Measurements from ENCODE around the gene CRELD2.

Gene CRELD2

DNA sequence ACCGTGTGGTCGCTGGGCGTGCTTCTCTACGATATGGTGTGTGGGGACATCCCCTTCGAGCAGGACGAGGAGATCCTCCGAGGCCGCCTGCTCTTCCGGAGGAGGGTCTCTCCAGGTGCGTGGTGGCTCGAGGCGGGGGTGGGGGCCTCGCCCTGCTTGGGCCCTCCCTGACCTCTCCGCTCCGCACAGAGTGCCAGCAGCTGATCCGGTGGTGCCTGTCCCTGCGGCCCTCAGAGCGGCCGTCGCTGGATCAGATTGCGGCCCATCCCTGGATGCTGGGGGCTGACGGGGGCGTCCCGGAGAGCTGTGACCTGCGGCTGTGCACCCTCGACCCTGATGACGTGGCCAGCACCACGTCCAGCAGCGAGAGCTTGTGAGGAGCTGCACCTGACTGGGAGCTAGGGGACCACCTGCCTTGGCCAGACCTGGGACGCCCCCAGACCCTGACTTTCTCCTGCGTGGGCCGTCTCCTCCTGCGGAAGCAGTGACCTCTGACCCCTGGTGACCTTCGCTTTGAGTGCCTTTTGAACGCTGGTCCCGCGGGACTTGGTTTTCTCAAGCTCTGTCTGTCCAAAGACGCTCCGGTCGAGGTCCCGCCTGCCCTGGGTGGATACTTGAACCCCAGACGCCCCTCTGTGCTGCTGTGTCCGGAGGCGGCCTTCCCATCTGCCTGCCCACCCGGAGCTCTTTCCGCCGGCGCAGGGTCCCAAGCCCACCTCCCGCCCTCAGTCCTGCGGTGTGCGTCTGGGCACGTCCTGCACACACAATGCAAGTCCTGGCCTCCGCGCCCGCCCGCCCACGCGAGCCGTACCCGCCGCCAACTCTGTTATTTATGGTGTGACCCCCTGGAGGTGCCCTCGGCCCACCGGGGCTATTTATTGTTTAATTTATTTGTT is 44.6 kb downstream of the CRELD2 start:
- Histone ChIP-seq H3K4me3 (ENCODE audit: low read length) (no peak overlapping the region), H3K9me3 (replicated peaks; ENCODE audit: insufficient read depth, low read length) (no peaks in the 10 kb centered on the region), H3K79me2 (ENCODE audit: low read length) (peaks cover 32% of the 10 kb centered on the region), H2AFZ (ENCODE audit: low read length) (no peak overlapping the region), H3K9me2 (replicated peaks; ENCODE audit: insufficient read depth, low read length) (no peaks in the 10 kb centered on the region), H3K36me3 (replicated peaks; ENCODE audit: insufficient read depth, low read length) (0 out of 2 replicates have a peak, but pooled peaks cover 6% of the 10 kb centered on the region), H3K4me1 (ENCODE audit: low read length) (0 out of 2 replicates have a peak, but pooled peaks cover 9% of the 10 kb centered on the region), H3K9ac (ENCODE audit: low read length) (no peak overlapping the region), H3K27me3 (replicated peaks; ENCODE audit: insufficient read depth, low read length) (no peaks in the 10 kb centered on the region), H3K4me2 (ENCODE audit: low read depth, low read length) (no peak overlapping the region), H3K27ac (ENCODE audit: low read length) (no peak overlapping the region), H3F3A (ENCODE audit: insufficient read depth, low read length) (no peaks in the 10 kb centered on the region), H4K20me1 (ENCODE audit: insufficient read depth, low read length) (no peaks in the 10 kb centered on the region)
- peak; percentile 4 for DNase-seq
- TF ChIP-seq EZH2 (optimal IDR thresholded peaks at IDR 0.05; ENCODE audit: low read depth, low read length) = no peak
- TF ChIP-seq, protein P1, sequence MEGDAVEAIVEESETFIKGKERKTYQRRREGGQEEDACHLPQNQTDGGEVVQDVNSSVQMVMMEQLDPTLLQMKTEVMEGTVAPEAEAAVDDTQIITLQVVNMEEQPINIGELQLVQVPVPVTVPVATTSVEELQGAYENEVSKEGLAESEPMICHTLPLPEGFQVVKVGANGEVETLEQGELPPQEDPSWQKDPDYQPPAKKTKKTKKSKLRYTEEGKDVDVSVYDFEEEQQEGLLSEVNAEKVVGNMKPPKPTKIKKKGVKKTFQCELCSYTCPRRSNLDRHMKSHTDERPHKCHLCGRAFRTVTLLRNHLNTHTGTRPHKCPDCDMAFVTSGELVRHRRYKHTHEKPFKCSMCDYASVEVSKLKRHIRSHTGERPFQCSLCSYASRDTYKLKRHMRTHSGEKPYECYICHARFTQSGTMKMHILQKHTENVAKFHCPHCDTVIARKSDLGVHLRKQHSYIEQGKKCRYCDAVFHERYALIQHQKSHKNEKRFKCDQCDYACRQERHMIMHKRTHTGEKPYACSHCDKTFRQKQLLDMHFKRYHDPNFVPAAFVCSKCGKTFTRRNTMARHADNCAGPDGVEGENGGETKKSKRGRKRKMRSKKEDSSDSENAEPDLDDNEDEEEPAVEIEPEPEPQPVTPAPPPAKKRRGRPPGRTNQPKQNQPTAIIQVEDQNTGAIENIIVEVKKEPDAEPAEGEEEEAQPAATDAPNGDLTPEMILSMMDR (IDR thresholded peaks at IDR 0.05; ENCODE audit: low read length) = no peak
- no peak for TF ChIP-seq EZH2phosphoT487 (IDR thresholded peaks at IDR 0.05; ENCODE audit: low read length)

DNA sequence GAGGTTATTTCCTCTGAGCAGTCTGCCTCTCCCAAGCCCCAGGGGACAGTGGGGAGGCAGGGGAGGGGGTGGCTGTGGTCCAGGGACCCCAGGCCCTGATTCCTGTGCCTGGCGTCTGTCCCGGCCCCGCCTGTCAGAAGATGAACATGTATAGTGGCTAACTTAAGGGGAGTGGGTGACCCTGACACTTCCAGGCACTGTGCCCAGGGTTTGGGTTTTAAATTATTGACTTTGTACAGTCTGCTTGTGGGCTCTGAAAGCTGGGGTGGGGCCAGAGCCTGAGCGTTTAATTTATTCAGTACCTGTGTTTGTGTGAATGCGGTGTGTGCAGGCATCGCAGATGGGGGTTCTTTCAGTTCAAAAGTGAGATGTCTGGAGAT is 45.2 kb downstream of the CRELD2 start:
- peak; percentile 4 for DNase-seq
- Histone ChIP-seq H3K79me2 (ENCODE audit: low read length) (peaks cover 32% of the 10 kb centered on the region), H4K20me1 (ENCODE audit: insufficient read depth, low read length) (no peaks in the 10 kb centered on the region), H3K9ac (ENCODE audit: low read length) (no peak overlapping the region), H3K27ac (ENCODE audit: low read length) (no peak overlapping the region), H3F3A (ENCODE audit: insufficient read depth, low read length) (no peaks in the 10 kb centered on the region), H3K4me3 (ENCODE audit: low read length) (no peak overlapping the region), H3K4me1 (ENCODE audit: low read length) (0 out of 2 replicates have a peak, but pooled peaks cover 9% of the 10 kb centered on the region), H3K9me3 (replicated peaks; ENCODE audit: insufficient read depth, low read length) (no peaks in the 10 kb centered on the region), H2AFZ (ENCODE audit: low read length) (no peak overlapping the region), H3K36me3 (replicated peaks; ENCODE audit: insufficient read depth, low read length) (0 out of 2 replicates have a peak, but pooled peaks cover 6% of the 10 kb centered on the region), H3K4me2 (ENCODE audit: low read depth, low read length) (no peak overlapping the region), H3K27me3 (replicated peaks; ENCODE audit: insufficient read depth, low read length) (no peaks in the 10 kb centered on the region), H3K9me2 (replicated peaks; ENCODE audit: insufficient read depth, low read length) (no peaks in the 10 kb centered on the region)
- TF ChIP-seq, protein P1 (IDR thresholded peaks at IDR 0.05; ENCODE audit: low read length) = no peak

DNA sequence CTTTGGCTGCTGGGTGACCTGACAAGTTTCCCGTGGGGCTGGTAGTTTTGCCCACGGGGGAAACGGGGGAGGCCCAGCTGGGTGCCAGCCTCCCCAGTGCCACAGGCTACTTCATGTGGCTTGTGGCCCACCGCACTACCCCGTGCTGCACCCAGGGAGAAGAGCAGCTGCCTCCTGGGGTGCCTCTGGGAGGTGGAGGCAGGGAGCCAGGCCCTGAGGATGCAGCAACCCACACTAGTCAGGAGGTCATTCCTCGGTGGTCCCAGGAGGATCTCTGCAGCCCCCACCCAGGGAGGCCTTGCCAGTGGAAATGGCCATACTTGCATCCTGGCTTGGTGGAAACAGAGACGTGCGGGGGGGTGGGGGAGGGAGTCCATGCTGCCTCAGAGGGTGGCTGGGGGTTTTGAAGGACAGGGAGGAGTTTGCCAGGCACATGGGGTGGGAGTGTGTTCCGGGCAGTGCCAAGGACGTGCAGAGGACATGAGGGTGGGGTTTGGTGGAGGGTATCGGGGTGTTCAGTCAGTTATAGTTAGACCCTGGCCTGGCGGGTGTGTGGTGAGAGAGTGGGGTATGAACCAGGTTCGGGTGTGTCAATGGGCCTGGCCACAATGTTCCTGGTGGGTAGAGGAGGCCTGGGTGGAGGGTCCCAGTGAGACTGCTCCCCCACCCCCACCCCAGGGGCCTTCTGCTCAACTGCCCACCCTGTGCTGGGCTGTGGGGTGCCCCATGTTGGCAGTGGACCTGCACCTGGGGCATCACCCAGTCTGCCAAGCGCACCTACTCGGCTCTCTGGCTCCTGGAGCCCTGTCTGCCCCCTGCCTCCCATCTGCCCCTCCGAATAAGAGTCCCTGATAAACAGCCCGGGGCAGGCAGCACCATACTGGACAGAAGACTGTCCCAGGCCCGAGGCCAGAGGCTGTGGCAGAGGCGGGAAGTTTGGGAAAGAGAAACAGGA is 46.0 kb downstream of the CRELD2 start:
- no peaks in the 10 kb centered on the region for H3K27me3 ChIP-seq (replicated peaks; ENCODE audit: insufficient read depth, low read length)
- 0 out of 2 replicates have a peak, but pooled peaks cover 7% of the 10 kb centered on the region for H3K4me1 ChIP-seq (ENCODE audit: low read length)
- no peaks in the 10 kb centered on the region for H3K9me2 ChIP-seq (replicated peaks; ENCODE audit: insufficient read depth, low read length)
- 0 out of 2 replicates have a peak, but pooled peaks cover 6% of the 10 kb centered on the region for H3K36me3 ChIP-seq (replicated peaks; ENCODE audit: insufficient read depth, low read length)
- H3K79me2 ChIP-seq (ENCODE audit: low read length) = peaks cover 32% of the 10 kb centered on the region
- no peak overlapping the region for H3K27ac ChIP-seq (ENCODE audit: low read length)
- H3F3A ChIP-seq (ENCODE audit: insufficient read depth, low read length) = no peaks in the 10 kb centered on the region
- no peaks in the 10 kb centered on the region for H3K9me3 ChIP-seq (replicated peaks; ENCODE audit: insufficient read depth, low read length)
- no peak overlapping the region for H2AFZ ChIP-seq (ENCODE audit: low read length)
- no peak overlapping the region for H3K4me3 ChIP-seq (ENCODE audit: low read length)
- no peak overlapping the region for H3K9ac ChIP-seq (ENCODE audit: low read length)
- peak; percentile 5 for DNase-seq
- no peaks in the 10 kb centered on the region for H4K20me1 ChIP-seq (ENCODE audit: insufficient read depth, low read length)
- TF ChIP-seq EZH2phosphoT487 (IDR thresholded peaks at IDR 0.05; ENCODE audit: low read length) (no peak), EZH2 (optimal IDR thresholded peaks at IDR 0.05; ENCODE audit: low read depth, low read length) (no peak)
- TF ChIP-seq, protein P1 (IDR thresholded peaks at IDR 0.05; ENCODE audit: low read length) = no peak
- H3K4me2 ChIP-seq (ENCODE audit: low read depth, low read length) = no peak overlapping the region

All from MM.1S (cell line).